ENCODE data around the gene KRT77.

DNA sequence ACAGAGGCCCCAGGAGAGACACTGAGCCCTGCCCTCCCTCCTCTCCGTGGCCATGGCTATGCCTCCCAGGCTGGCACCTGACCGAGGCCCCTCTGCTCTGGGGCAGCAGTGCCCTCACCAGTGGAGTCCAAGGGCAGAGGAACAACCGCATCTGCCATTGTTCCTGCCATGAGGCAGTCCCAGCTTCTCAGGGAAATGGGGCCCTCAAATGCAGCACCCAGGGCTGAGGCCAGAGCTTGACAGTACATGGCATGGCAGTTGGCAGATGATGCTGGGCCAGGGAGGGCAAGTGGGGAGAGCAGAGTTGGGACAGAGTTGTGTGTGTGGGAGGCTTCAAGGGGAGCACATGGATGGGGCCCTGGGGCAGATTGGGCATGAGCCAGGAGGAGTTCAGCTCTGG is 21.1 kb upstream of the KRT77 start:
- TF ChIP-seq, protein P1, sequence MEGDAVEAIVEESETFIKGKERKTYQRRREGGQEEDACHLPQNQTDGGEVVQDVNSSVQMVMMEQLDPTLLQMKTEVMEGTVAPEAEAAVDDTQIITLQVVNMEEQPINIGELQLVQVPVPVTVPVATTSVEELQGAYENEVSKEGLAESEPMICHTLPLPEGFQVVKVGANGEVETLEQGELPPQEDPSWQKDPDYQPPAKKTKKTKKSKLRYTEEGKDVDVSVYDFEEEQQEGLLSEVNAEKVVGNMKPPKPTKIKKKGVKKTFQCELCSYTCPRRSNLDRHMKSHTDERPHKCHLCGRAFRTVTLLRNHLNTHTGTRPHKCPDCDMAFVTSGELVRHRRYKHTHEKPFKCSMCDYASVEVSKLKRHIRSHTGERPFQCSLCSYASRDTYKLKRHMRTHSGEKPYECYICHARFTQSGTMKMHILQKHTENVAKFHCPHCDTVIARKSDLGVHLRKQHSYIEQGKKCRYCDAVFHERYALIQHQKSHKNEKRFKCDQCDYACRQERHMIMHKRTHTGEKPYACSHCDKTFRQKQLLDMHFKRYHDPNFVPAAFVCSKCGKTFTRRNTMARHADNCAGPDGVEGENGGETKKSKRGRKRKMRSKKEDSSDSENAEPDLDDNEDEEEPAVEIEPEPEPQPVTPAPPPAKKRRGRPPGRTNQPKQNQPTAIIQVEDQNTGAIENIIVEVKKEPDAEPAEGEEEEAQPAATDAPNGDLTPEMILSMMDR (IDR thresholded peaks at IDR 0.05), result no peak
- TF ChIP-seq POLR2AphosphoS5 (IDR thresholded peaks at IDR 0.05), result no peak

Measured in breast epithelium (tissue), 3 donors.